Prostate gland (tissue), 2 donors: ENCODE results near the gene ADARB2.

Source experiments
- CTCF ChIP-seq, 4 experiments: fragments of 200-600 bp in 2 of 4; fragments of 450-650 bp in 2 of 4; sonication (generic) in 2 of 4; IDR thresholded peaks; 1 replicate in 3 of 4; 2 replicates in 1 of 4; pipeline ENCODE4 v1.5.1; 2016 to 2019; ENCODE audit warnings: antibody characterized with exemption in 4 of 4, mild to moderate bottlenecking in 2 of 4, moderate library complexity in 2 of 4
- POLR2A ChIP-seq: fragments of 450-650 bp; IDR thresholded peaks from one replicate; pipeline ENCODE4 v1.6.1; 2016; ENCODE audit warnings: antibody characterized with exemption, mild to moderate bottlenecking

- TF ChIP-seq CTCF (IDR thresholded peaks at IDR 0.05) (no peak), POLR2A (no peak)
Measured at GRCh38 chr10:1509011-1509530, 228.3 kb downstream of the ADARB2 start.
